ENCODE measurements around the gene NUP155.
"Not testable (repeated sequence)": the region's sequence is repeated elsewhere in the genome, so short reads cannot be mapped to it uniquely, and the experiment has no call there.

Gene NUP155

DNA sequence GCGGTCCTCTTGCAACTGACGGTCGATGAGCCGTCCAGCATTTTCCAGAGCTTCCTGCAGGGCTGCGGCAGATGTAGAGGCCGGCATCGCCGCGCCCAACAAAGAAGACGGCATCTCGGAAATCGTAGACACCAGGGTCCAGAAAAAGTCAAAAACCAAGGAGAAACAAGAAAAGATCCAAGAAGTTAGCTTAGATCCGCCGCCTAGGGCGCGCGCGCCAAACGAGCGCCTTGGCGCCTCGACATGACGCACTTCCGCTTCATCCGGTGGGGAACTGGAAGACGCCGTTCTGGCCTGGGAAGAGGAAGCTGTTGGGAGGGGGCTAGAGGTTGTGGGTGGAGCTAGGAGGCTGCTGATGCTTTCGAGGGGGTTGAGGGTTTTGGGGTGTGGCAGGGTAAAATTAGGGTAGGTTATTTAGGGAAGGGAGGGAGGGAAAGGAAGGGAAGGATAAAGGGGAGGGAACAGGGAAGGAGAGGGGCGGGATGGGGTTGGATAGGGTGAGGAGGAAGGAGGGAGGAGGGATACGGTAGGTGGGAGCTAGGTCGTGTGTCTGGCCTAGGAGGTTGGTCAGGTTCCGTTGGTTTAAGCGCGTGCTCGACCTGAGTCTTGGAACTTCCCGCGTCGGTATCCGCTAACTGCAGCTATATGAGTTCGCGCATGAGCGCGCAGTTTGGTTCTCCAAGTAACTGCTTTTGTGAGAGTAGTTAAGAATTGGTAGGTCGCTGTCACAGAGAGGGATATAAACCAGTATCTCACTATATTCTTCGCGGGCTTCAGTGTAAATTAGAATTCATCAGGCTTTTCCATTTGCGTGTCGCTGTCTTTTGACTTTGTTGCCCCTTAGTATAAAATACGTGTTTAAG, at the start of gene NUP155:
TSS of gene NUP155 (minus strand) at position 243 of the 863 bp plus-strand sequence. CDS start at position 114, 129 bp downstream.
- DNase-seq (ENCODE audit: low spot score), result peak; percentile 97

DNA sequence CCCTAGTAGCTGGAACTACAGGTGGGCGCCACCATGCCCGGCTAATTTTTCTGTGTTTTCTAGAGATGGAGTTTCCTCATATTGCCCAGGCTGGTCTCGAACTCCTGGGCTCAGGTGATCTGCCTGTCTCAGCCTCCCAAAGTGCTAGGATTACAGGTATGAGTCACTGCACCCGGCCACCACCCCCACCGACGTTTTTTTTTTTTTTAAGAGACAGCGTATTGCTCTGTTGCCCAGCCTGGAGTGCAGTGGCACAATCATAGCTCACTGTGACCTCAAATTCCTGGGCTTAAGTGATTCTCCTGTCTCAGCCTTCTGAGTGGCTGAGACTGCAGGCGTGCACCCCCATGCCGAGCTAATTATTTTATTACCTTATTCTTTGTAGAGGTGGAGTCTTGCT, 46.4 kb upstream of the NUP155 start:
- no peak for DNase-seq (ENCODE audit: low spot score)

DNA sequence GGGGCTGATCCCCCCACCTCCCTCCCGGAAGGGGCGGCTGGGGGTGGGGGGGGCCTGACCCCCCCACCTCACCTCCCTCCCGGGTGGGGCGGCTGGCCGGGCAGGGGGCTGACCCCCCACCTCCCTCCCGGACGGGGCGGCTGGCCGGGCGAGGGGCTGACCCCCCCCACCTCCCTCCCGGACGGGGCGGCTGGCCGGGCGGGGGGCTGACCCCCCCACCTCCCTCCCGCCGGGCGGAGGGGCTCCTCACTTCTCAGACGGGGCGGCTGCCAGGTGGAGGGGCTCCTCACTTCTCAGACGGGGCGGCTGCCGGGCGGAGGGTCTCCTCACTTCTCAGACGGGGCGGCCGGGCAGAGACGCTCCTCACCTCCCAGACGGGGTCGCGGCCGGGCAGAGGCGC, 44.5 kb upstream of the NUP155 start:
- not testable (repeated sequence) for DNase-seq (ENCODE audit: low spot score)

DNA sequence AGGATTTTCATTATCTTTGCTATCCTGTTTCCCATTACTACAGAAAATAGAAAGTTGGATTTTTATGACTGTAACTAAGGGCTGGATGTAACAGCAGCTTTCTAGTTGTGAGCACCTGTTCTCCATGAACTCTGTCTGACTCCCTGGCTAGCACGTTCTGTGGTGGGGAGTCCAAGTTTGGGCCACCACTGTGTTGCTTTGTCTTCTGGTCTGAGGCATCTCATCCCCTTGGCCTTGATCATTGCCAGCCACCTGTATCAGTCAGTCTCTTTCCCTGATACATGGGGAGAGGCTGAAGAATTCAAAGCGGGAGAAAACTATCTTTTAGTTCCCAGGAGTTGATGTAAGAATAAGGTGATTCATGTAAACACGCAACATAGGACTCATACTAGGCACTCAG, 41.6 kb upstream of the NUP155 start:
- no peak for DNase-seq (ENCODE audit: low spot score)

DNA sequence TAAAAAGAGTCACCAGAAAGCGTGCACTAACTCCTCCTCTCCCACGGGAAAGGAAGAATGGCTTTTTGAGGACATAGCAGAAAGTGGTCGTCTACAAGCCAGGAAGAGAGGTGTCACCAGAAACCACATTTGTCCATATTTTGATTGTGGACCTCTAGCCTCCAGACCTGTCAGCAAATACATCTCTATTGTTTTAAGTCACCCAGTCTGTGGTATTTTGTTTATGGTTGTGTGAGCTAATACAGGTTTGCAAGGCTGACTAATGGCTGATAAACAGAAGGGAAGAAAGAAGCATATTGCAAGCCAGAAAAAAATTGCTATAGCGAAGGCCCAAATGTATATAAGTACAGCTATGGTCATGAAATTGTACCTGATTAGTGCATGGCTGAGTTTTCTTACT, 29.6 kb upstream of the NUP155 start:
- no peak for DNase-seq (ENCODE audit: low spot score)

DNA sequence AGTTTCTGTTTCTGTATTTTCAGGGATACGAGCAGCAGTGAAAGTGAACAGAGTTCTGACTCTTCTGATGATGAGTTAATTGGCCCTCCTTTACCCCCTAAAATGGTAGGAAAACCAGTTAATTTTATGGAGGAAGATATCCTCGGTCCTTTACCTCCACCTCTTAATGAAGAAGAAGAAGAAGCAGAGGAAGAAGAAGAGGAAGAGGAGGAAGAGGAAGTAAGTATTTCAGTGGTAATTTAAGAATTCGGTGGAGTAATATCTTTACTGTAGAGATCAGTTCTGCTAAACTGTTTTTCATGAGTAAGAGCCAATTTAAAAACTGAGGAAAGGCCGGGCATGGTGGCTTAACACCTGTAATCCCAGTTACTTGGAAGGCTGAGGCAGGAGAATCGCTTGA, 25.4 kb upstream of the NUP155 start:
- no peak for DNase-seq (ENCODE audit: low spot score)

DNA sequence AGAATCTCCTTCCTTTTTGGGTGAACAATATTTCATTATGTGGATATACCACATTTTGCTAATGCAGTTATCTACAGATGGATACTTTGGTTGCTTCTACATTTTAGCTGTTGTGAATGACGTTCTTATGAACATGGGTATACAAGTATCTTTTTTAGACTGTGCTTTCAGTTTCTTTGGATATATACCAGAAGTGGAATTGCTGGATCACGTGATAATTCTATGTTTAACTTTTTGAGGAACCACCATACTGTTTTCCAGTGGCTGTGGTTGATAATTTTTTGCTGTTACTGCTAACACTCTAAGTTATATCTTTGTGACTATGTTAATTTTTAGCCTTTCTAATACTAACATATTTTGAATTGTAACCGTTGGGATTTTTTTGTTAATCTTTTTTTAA, 20.7 kb upstream of the NUP155 start:
- DNase-seq (ENCODE audit: low spot score), result no peak

DNA sequence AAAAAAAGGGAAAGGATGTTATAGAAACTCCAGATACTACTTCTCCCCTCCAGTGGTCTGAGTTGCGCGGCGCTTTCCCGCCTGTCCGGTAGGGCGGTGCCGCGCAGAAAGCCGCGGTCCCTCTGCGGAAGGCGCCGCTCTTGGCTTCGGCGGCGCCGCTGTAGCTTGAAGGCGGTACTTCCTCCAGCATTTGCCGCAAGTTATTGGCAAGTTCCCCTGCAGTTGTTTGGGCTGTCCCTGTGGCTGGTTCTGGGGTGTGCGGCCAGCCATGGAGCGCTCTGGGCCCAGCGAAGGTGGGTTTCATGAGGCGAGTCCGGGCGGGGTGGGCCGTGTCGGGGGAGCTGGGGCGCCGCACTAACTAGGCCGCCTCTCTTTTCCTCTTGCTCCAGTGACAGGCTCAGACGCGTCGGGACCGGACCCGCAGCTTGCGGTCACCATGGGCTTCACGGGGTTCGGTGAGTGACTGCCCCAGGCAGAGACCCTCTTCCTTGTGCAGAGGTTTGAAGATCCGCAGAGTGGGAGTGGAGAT, 8.3 kb upstream of the NUP155 start, which contains the start of gene WDR70:
TSS of gene WDR70 (plus strand) at position 219 of the 529 bp plus-strand sequence. CDS start at position 269, 50 bp downstream.
- DNase-seq (ENCODE audit: low spot score), result peak; percentile 94

DNA sequence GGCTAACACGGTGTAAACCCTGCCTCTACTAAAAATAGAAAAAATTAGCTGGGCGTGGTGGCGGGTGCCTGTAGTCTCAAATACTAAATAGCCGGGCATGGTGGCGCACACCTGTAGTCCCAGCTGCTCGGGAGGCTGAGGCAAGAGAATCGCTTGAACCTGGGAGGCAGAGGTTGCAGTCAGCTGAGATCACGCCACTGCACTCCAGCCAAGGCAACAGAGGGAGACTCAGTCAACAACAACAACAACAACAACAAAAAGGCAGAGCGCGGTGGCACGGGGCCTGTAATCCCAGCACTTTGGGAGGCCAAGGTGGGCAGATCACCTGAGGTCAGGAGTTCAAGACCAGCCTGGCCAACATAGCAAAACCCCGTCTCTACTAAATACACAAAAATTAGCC, 7.2 kb upstream of the NUP155 start:
- not testable (repeated sequence) for DNase-seq (ENCODE audit: low spot score)

DNA sequence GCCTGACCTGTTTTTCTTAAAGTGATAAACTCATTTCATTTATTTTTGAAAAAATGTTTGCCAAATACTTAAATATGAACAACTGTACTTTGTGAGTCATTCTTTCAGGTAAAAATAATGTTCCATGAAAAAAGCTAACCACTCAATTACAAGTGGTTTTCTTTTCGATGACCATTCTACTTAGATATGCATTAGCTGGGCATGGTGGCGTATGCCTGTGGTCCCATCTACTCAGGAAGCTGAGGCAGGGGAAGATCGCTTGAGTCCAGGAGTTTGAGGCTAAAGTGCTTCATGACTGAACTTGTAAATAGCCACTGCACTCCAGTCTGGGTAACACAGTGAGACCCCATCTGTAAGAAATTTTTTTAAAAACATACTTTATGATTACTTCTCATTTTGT, 4.2 kb upstream of the NUP155 start:
- DNase-seq (ENCODE audit: low spot score), result no peak

DNA sequence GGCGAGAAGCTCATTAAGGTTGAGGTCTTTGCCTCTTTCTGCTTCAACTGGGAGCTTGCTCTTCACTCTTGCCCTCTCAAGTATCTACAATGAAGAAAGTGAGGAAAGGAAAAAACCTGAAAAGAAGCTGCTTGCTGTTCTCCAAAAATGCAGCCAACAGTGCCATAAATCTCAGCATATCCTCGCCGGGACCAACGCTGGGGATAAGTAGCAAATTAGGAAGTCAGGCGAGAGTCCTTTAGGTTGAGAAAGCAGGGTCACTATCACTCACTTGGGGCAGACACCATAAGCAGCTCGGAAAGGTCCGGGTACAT, 399 bp downstream of the NUP155 start:
- no peak for DNase-seq (ENCODE audit: low spot score)

DNA sequence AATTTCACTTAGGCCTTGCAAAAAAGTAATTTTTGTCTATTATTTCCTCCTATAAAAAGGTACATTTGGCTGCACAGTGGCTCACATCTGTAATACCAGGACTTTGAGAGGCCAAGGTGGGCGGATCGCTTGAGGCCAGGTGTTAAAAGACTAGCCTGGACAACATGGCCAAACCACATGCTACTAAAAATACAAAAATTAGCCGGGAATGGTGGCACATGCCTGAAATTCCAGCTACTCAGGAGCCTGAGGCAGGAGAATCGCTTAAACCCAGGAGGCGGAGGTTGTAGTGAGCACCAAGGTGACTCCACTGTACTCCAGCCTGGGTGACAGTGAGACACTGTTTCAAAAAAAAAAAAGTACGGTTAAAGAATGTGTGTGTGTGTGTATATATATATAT, 15.7 kb downstream of the NUP155 start:
- no peak for DNase-seq (ENCODE audit: low spot score)

DNA sequence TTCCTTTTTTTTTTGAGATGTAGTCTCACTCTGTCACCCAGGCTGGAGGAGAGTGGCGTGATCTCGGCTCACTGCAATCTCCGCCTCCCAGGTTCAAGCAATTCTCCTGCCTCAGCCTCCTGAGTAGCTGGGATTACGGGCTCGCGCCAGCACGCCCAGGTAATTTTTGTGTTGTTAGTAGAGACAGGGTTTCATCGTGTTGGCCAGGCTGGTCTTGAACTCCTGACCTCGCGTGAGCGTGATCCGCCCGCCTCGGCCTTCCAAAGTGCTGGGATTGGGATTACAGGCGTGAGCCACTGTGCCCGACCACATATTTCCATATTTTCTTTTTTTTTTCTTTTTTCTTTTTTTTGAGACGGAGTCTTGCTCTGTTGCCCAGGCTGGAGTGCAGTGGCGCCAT, 28.2 kb downstream of the NUP155 start:
- DNase-seq (ENCODE audit: low spot score), result not testable (repeated sequence)

DNA sequence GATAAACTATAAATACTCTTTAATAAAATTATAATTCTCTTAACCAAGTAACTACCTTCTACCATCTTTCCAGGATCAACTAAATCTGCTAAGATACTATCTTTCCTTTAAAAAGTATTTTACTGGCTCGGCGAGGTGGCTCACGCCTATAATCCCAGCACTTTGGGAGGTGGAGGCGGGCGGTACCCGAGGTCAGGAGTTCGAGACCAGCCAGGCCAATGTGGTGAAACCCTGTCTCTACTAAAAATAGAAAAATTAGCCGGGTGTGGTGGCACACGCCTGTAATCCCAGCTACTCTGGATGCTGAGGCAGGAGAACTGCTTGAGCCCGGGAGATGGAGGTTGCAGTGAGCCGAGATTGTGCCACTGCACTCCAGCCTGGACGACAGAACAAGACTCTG, 36.2 kb downstream of the NUP155 start:
- not testable (repeated sequence) for DNase-seq (ENCODE audit: low spot score)

DNA sequence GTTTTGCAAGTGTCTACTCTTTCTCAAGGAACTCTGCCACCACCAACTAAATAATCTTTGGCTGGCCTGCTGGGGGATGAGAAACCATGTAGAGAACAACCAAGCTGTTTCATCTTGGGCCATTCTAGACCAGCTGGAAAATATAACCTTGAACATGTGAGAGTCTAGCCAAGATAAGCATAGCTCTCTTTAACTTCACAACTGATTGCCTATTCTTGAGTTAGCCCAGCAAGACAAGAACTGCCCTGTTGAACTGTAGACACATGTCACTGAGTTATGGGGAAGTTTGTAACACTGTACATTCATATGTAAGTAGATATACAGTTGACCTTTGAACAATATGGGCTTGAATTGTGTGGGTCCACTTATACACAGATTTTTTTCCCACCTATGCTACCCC, 44.4 kb downstream of the NUP155 start:
- no peak for DNase-seq (ENCODE audit: low spot score)

DNA sequence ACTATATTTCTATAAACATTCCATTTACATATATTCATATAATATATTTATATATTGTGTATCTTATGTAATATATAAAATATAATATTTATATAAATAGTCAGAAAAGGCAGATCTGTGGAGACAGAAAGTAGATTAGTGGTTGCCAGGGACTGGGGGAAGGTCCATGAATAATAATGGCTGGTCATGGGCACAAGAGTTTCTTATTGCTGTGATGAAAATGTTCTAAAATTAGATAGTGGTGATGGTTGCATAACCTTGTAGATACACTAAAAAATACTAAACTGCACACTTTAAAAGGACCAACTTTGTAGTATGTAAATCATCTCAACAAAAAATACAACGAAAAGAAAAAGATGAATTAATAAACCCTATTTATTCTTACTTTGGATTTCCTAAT, 47.3 kb downstream of the NUP155 start:
- DNase-seq (ENCODE audit: low spot score), result no peak

DNA sequence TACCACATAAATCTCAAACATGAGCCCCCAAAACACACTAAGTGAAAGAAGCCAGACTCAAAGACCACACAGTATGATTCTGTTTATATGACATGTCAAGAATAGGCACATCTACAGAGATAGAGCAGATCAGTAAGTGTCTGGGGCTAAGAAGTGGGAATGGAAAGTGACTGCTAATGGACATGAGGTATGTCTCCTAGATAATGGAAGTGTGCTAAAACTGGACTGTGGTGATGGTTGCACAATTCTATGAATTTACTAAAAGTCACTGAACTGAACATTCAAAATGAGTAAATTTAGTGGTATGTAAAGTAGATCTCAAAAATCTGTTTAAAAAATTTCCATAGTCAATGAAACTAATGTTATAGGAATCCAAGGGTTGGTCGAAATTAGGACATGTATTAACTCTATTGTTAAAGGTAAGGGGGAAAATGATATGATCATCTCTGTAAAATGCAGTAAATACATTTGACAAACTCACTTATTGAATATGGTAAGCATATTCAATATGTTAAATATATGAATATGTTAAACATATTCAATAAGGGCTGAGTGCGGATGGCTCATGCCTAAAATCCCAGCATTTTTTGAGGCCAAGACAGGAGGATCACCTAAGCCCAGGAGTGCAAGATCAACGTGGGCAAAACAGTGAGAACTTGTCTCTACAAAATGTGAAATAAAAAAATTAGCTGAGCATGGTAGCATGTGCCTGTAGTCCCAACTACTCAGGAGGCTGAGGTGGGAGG, 51.7 kb downstream of the NUP155 start:
- no peak for DNase-seq (ENCODE audit: low spot score)

DNA sequence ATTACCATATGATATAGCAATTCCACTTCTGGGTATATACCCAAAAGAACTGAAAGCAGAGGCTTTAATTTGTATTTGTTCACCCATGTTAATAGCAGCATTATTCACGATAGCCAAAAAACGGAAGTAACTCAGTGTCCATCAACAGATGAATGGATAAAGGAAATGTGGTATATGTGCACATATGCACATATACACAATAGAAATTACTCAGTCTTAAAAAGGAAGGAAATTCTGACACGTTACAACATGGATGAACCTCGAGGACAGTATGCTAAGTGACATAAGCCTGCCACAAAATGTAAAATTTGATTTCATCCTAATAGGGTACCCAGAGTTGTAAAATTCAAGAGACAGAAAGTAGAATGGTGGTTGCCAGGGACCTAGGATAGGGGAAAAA, 54.9 kb downstream of the NUP155 start:
- no peak for DNase-seq (ENCODE audit: low spot score)

DNA sequence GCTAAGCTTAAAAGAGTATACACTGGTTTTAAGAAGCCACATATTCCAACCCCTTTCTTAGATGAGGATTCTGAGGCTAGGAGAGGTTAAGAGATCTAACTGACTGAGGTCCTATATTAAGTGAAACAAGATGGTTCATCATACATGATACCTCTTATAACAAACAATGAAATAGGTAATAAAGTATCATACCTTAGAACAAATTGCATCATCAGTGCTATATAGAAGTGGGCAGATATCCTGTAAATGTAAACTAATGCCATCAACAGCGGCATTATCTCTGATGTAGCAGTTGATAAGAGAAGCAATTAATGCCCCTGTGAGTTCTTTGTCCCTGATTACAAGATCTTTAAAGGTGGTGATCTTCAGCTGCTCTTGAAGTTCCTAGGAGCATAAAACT, 60.5 kb downstream of the NUP155 start:
- no peak for DNase-seq (ENCODE audit: low spot score)

DNA sequence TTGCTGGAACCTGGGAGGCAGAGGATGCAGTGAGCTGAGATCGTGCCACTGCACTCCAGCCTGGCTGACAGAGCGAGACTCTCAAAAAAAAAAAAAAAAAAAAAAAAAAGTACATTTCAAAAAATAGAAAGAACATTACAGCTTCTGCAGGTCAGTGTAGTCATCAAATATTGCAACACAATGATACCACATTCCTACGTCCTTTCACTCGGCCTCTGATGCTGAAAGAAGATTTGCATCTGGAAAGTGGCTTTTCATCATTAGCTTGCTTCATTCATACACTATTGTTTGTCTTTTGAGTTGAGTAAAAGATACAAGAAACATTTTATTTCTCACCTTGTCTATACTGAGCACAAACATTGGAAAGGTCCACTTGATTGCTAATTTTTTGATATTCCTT, 62.1 kb downstream of the NUP155 start:
- DNase-seq (ENCODE audit: low spot score), result no peak

DNA sequence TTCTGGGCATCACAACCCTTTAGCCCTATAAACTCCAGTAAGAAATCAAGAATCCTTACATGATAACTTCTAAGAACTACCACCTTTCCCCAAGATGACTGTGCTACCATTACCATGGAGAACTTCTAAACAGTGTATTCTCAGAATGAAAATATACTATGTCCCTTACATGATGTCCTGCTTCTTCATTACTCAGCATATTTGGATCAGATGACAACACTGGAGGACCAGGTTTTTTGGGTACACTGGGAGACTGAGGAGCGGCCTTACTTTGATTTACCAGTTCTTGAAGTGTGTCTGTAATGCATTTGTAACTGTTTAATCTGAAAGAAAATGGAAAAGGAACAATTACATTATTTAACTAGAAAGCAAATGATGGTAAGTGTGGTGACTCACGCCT, 66.0 kb downstream of the NUP155 start:
- DNase-seq (ENCODE audit: low spot score), result no peak

DNA sequence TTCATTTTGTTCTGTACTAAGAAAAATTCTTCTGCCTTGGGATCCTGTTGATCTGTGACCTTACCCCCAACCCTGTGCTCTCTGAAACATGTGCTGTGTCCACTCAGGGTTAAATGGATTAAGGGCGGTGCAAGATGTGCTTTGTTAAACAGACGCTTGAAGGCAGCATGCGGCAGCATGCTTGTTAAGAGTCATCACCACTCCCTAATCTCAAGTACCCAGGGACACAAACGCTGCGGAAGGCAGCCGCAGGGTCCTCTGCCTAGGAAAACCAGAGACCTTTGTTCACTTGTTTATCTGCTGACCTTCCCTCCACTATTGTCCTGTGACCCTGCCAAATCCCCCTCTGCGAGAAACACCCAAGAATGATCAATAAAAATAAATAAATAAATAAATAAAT, 74.6 kb downstream of the NUP155 start:
- DNase-seq (ENCODE audit: low spot score), result not testable (repeated sequence)

DNA sequence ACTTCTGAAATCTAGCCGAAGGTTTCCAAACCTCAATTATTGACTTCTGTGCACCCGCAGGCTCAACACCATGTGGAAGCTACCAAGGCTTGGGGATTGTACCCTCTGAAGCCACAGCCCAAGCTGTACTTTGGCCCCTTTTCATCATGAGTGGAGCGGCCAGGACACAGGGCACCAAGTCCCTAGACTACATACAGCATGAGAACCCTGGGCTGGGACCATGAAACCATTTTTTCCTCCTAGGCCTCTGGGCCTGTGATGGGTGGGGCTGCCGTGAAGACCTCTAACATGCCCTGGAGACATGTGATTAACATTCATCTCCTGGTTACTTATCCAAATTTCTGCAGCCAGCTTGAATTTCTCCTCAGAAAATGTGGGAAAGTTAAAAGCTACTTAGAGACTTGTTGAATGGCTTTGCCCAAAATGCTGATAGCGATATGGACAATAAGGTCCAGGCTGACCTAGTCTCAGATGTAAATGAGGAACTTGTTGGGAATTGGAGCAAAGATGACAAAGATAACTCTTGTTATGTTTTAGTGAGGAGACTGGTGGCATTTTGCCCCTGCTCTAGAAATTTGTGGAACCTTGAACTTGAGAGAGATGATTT, 87.6 kb downstream of the NUP155 start:
- no peak for DNase-seq (ENCODE audit: low spot score)
